ENCODE measurements around the gene ZNHIT1. TPM values are rescaled to one million over a fixed set of nuclear protein-coding genes. Genes with fewer than 3 reads are reported as not detected.

Gene ZNHIT1
- total RNA-seq, 1 donor from 2014 or later = 66.9 TPM

- H3K4me3 ChIP-seq (ENCODE audit: low read depth, low read length) = no peak overlapping the region
- FAIRE-seq (no peak), DNase-seq (ENCODE audit: low read depth) (no peak)
- H3K36me3 ChIP-seq (ENCODE audit: control insufficient read depth, insufficient read depth, low read length) = no peaks in the 10 kb centered on the region
- peaks cover 61% of the 10 kb centered on the region for H3K27me3 ChIP-seq (ENCODE audit: control insufficient read depth, insufficient read depth, low read length)
- TF ChIP-seq, protein P1, sequence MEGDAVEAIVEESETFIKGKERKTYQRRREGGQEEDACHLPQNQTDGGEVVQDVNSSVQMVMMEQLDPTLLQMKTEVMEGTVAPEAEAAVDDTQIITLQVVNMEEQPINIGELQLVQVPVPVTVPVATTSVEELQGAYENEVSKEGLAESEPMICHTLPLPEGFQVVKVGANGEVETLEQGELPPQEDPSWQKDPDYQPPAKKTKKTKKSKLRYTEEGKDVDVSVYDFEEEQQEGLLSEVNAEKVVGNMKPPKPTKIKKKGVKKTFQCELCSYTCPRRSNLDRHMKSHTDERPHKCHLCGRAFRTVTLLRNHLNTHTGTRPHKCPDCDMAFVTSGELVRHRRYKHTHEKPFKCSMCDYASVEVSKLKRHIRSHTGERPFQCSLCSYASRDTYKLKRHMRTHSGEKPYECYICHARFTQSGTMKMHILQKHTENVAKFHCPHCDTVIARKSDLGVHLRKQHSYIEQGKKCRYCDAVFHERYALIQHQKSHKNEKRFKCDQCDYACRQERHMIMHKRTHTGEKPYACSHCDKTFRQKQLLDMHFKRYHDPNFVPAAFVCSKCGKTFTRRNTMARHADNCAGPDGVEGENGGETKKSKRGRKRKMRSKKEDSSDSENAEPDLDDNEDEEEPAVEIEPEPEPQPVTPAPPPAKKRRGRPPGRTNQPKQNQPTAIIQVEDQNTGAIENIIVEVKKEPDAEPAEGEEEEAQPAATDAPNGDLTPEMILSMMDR (IDR thresholded peaks at IDR 0.05; ENCODE audit: insufficient read depth, low read length, severe bottlenecking) = no peak
Observed at GRCh38 chr7:101174322-101174854, 43.6 kb upstream of the ZNHIT1 start.

DNA sequence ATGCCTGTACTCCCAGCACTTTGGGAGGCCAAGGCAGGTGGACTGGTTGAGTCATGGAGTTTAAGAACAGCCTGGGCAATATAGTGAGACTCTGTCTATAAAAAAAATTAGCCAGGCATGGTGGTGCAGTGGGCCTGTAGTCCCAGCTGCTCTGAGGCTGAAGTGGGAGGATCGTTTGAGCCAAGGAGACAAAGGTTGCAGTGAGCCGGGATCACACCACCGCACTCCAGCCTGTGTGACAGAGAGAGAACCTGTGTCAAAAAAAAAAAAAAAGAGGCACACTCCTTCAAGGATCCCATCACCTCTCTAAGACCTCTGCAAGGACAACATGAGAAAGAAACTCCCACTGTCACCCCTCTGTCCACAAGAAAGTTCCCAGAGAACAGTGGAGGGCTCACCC is 42.3 kb upstream of the ZNHIT1 start:
- FAIRE-seq = no peak
- TF ChIP-seq, protein P1 (IDR thresholded peaks at IDR 0.05; ENCODE audit: insufficient read depth, low read length, severe bottlenecking) = no peak
- Histone ChIP-seq H3K36me3 (ENCODE audit: control insufficient read depth, insufficient read depth, low read length) (no peaks in the 10 kb centered on the region), H3K4me3 (ENCODE audit: low read depth, low read length) (no peak overlapping the region), H3K27me3 (ENCODE audit: control insufficient read depth, insufficient read depth, low read length) (peaks cover 63% of the 10 kb centered on the region)
- DNase-seq (ENCODE audit: low read depth) = no peak

DNA sequence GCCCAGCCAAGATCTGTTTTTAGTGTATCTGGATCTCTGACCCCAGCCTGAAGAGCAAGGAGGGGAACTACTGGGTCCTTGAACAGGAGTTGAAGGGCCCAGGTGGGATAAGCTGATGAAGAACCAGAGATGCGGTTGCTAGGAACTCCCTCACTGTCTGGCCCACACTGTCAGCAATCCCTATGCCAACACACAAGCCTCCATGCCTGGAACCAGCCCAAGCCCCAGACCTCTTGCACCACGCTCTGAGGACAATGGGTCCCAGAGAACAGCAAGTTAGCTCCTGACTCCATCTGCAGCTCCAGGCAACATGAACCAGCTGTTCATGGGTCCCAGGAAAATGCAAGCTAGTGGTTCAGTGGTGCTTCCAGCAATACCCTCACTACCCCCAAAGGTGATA is 40.3 kb upstream of the ZNHIT1 start:
- no peaks in the 10 kb centered on the region for H3K36me3 ChIP-seq (ENCODE audit: control insufficient read depth, insufficient read depth, low read length)
- no peak for FAIRE-seq
- no peak overlapping the region for H3K4me3 ChIP-seq (ENCODE audit: low read depth, low read length)
- H3K27me3 ChIP-seq (ENCODE audit: control insufficient read depth, insufficient read depth, low read length) = peaks cover 47% of the 10 kb centered on the region
- TF ChIP-seq, protein P1 (IDR thresholded peaks at IDR 0.05; ENCODE audit: insufficient read depth, low read length, severe bottlenecking) = no peak
- DNase-seq (ENCODE audit: low read depth) = no peak

DNA sequence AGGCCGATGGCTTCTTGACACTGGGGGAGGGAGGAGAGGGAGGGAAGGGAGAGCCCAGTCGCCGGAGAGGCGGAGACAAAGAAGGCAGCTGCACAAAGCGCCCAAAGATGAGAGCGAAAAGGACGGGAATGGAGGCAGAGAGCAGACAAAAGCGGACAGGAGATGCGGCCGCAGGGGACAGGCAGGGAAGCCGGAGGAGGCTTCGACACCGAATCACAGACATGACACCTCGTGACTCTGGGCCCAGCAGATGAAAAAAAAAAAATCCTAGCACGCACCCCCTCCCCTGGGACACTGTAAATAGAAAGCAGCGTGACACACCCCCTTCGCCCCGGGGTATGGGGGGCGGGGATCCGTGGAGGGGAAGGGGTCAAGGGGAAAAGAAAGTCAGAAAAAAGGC is 38.8 kb upstream of the ZNHIT1 start:
- Histone ChIP-seq H3K4me3 (ENCODE audit: low read depth, low read length) (no peak overlapping the region), H3K36me3 (ENCODE audit: control insufficient read depth, insufficient read depth, low read length) (no peaks in the 10 kb centered on the region), H3K27me3 (ENCODE audit: control insufficient read depth, insufficient read depth, low read length) (peaks cover 40% of the 10 kb centered on the region)
- DNase-seq (ENCODE audit: low read depth) (no peak), FAIRE-seq (no peak)
- TF ChIP-seq, protein P1 (IDR thresholded peaks at IDR 0.05; ENCODE audit: insufficient read depth, low read length, severe bottlenecking) = no peak

DNA sequence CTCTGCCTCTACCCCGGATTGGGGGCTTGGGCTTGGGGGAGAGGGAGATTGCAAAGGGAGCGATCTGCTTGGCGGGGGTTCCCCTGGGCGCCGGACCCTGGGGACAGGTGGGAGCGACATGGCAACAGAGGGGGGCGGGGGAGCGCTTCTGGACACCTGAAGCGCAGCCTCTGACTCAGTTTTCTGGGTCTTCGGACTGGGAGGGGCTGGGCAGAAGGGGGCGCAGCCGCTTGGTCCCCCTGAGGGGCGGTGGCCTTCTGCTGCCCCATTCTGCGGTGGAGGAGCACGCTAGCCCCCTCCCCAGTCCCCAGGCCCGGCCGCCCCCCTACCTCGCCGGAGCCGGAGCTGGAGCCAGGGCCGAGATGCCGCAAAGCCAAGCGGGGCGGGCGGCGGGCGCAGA is 38.3 kb upstream of the ZNHIT1 start:
- H3K27me3 ChIP-seq (ENCODE audit: control insufficient read depth, insufficient read depth, low read length) = peaks cover 34% of the 10 kb centered on the region

More for the DNA sequence above, 38.3 kb upstream of the ZNHIT1 start:
- Histone ChIP-seq H3K36me3 (ENCODE audit: control insufficient read depth, insufficient read depth, low read length) (no peaks in the 10 kb centered on the region), H3K4me3 (ENCODE audit: low read depth, low read length) (no peak overlapping the region)
- TF ChIP-seq, protein P1 (IDR thresholded peaks at IDR 0.05; ENCODE audit: insufficient read depth, low read length, severe bottlenecking) = no peak
- FAIRE-seq (no peak), DNase-seq (ENCODE audit: low read depth) (no peak)

Data from bronchial epithelial cell (primary cell).